A673 (cell line): ENCODE data around the gene EDAR.

Experiments used
- CTCF ChIP-seq: fragments of 300-800, 200-600 bp; sonication (generic); conservative IDR thresholded peaks from 2 replicates; pipeline ENCODE4 v1.5.1; 2017; ENCODE audit warnings: low read depth, mild to moderate bottlenecking, antibody characterized with exemption, low read length, moderate library complexity, mixed read lengths
- EZH2 ChIP-seq: fragments of 200-600 bp; sonication (generic); IDR thresholded peaks from 2 replicates; pipeline ENCODE4 v1.6.1; 2017; ENCODE audit warnings: borderline replicate concordance, low read depth, mild to moderate bottlenecking, mixed read lengths, antibody characterized with exemption, low read length; ENCODE audit not compliant: poor library complexity, severe bottlenecking

- no peak for TF ChIP-seq CTCF
- TF ChIP-seq EZH2 = no peak
These were observed 13.2 kb downstream of the EDAR start for GRCh38 chr2:108975613-108976435.
